HG03565 (cell line): ENCODE measurements around the gene PXN.
"Not testable (repeated sequence)": the region's sequence is repeated elsewhere in the genome, so short reads cannot be mapped to it uniquely, and the experiment has no call there.

Experiments used
- ATAC-seq: cut with Tn5 transposase; IDR thresholded peaks from one replicate; pipeline ENCODE4 v1.9.1; 2021; ENCODE audit warnings: mild to moderate bottlenecking, moderate library complexity; ENCODE audit not compliant: unreplicated experiment

PXN gene

DNA sequence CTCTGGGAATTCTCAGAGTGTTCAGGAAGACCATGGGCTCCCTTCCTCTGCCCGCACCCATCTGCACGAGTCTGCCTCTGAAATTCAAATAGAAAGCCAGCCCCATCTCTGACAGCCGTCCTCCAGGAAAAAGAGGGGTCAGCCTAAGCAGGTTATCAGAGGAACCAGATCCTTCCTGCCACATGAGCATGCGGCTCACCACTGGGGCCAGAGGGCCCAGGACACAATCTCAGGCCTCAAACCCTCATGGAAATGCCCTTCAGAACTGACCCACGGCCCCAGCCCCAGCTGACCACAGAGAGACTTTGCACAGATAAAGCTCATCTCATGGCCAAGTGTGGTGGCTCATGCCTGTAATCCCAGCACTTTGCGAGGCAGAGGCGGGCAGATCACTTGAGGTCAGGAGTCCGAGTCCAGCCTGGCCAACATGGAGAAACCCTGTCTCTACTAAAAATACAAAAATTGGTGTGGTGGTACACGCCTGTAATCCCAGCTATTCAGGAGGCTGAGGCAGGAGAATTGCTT is 23.2 kb downstream of the PXN start:
- ATAC-seq: no peak

DNA sequence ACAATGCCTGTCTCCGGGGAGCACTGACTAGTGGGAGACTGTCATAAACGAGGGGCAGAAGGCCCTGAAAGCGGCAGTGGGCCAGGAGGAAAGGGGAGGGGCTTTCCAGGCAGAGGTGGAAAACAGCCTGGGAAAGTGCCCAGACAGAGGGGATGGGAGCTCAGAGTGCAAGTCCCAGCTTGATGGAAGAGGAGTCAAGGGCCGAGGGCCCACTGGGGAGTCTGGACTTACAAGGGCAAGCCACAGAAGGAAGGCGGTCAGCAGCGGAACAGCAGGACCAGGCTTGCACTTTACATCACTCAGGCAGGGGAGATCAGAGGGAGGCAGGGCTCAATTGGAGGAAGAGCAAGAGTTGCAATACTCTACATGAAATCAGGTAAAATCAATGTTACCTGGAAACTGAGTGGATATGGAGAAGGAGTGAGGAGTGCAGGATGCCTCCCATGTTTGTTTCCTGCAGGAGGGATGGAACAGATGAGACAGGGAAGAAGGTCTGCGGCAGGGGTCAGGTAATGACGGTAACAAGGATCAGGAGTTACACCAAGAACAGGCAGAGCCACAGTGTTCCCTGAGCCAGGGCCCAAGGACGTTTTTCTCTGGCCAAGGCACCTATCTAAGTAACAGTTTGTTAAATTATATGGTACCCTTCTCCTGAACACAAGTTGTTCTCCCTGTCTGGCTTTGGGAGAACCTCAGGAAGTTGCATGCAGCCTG is 23.8 kb downstream of the PXN start:
- no peak for ATAC-seq

DNA sequence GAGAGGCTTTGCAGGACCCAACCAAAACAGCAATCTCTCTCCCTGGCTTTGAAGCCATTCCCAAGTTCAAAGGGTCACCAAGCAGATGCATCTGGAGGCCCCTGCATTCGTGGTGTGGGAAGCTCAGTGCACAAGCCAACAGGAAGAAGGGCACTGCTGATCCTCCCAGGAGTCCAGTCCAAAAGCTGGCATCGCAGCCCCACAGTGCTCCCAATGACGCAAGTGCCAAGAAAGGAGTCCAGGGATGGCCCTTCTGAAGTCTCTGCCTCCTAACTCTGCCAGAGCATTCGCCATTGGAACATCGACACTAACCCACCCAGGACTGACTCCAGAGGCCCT is 25.1 kb downstream of the PXN start:
- ATAC-seq: no peak

DNA sequence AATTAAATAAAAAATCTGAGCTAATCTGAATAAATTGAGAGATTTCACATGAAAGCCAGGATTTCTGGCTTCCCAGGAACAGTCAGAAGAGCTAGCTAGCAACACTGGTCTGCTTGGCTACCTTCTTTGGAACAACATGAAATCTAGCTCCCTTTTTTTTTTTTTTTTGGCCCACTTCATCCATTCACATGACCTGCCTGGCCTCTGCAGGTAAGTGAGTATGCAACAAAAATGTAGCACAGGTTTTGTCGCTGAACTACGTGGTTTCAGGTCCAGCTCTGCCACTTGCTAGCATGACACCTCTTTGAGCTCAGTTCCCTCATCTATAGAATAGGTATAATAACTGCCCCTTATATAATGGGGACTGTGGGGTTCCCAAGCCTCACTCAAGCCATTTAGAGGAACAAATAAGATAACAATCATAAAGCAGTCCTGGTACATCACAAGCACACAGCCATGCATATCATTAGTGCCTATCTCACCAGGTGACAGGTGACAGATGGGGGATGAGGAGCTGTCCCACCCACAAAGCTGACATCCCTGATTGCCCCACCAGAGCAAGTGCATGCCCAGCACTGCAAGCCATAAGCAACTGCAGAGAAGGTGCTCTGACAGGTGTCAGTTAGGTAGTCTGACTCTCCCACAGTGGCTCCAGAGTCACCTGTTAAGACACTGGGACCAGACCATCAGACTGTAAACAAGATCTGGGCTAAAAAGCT is 25.6 kb downstream of the PXN start:
- no peak for ATAC-seq

DNA sequence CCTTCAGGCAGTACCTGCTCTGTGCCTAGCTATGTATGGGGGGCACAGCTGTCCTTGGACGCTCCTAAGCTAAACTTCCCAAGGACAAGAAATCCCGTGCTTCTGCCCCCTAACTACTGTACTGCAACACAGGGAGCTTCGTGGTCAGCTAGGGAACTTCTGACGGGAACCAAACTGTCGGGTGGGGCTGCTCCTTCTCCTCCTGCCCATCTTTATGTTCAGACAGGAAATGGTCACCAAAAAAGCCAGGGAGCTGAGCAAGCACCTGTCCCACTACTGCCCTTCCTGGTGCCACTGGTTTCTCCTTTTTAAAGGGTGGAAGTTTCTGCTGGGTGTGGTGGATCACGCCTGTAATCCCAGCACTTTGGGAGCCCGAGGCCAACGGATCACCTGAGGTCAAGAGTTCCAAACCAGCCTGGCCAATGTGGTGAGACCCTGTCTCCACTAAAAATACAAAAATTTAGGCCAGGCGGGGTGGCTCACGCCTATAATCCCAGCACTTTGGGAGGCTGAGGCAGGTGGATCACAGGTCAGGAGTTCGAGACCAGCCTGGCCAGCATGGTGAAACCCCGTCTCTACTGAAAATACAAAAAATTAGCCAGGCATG is 26.6 kb downstream of the PXN start:
- ATAC-seq: no peak

DNA sequence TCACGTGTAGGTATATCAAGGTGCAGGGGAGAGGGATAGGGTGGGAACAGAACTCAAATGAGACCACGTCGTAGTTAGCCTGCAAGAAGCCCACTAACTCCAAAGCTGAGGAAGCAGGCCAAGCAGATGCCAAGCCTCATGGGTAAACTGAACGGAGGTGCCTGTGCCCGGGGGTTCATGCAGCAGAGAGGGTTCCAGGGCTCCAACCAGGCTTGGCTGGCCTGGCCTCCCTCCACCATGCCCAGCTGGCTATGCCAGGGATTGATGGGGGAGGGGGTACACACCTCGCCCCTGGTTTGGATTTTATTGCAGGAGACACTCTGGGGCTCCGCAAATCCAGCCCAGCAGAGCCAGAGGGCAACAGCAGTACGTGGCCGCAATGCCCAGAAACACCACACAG is 27.3 kb downstream of the PXN start:
- no peak for ATAC-seq

DNA sequence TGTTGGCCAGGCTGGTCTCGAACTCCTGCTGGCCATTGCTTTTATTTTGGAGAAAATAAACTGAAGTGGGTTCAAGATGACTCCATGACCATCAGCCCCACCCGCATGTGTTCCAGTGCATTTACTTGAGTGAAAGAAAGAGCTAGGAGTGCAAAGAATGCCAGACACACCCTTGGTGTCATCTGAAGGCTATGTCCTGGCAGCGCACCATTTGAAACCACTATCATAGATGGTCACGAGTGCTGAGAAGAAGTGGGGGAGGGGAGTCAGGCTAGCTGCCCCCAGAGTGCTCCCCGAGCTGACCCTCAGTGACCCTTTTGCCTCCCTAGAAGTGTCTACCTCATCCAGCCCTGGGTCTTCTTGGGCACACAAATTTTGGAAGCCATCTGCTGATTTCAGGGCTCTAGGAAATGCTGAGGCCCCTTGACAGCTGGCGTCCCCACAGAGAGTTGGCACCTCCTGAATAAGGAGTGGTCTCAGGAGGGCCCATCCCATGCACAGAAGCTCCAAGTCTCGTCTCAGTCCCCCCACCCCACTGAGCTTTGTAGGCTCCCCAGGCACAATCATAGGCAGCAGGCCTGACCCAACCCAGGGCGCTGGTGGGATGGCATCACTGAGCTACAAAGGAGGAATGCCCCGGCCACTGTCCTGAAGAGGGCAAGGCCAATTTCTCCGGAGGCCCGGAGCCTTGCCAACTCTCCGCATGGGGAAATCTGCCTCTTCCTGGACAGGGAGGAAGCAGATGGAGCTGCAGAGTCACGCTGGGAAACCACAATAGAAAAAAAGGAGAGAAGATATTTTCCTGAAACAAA is 28.0 kb downstream of the PXN start:
- no peak for ATAC-seq

DNA sequence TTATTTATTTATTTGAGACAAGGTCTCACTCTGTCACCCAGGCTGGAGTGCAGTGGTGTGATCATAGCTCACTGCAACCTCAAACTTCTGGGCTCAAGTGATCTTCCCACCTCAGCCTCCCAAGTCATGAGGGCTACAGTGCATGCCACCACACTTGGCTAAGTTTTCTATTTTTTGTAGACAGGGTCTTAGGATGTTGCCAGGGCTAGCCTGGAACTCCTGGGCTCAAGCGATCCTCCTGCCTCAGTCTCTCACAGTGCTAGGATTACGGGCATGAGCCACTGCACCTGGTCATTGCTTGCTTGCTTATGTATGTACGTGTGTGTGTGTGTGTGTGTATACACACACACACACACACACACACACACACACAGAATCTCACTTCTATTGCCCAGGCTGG is 28.7 kb downstream of the PXN start:
- not testable (repeated sequence) for ATAC-seq

DNA sequence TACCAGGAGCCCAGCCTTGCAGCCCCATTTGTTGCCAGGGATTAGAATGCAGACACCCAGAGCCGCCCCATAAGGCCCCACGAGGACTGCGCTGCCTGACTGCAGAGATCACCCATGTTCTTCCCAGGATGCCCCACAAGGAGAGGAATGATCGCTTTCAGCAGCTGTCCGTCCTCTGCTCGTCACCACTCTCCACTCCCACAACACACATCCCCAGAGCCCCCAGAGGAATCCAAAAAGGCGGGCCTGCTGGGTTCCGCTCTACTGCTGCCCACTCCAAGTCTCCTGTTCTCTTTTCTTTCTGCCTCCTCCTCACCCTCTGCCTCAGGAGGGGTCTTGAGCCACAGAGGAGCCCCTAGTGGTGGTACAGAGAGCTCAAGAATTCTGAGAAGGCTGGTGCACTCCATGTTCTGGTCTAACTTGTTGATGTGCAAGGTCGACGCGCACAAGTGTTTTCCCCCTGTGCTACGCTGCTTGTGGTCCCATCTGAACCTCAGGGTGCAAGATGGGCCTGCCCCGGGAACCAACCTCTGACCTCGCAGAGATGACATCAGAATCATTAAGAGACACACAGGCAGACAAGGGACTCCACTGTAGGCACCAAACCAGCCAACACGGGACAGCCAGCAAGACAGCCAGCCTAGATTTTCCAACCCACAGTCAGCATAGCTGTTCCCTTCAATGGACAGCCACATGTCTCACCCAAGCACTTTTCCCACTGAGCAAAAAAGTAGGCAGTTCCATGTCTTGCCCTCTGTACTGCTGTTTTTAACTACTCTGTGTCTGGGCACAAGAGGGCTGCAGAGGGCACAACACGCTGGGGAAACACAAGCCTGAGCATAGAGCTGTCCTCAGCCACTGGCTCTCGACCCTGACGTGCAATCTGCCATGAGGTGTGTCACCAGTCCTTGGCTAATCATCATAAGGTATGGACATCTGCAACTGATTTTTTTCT is 29.9 kb downstream of the PXN start:
- ATAC-seq: no peak

DNA sequence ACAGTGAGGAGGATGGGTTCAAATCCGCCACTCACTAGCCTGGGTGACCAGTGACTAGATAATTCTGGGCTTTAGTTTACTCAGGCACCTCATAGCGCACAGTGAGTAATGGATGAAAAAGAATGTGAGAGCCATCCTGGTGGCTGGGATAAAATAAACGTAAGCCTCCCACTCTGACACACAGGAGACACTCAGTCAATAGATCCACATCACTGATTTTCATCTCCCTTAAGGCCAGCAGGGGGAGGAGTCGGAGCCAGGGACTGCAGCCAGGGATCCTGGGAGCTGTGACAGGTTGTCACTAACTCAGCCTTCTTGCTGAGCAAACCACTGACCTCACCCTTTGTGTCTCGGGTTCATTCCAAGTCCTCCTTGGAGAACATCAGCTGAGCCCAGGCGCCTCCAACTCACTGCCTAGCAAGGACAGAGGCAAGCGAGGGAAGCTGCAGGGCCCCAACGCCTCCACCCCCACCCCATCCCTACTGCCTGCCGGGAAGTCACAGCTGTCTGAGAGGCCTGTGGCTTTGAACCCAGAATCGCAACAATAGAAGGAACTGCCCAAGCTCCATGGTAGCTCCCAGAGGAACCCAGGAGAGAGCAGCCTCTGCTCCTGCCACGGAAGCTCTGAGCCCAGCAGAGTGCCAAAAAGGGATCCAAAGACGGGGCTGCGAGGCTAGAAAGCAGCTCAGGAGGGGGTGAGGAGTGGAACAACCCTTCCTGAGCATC is 30.7 kb downstream of the PXN start:
- no peak for ATAC-seq

DNA sequence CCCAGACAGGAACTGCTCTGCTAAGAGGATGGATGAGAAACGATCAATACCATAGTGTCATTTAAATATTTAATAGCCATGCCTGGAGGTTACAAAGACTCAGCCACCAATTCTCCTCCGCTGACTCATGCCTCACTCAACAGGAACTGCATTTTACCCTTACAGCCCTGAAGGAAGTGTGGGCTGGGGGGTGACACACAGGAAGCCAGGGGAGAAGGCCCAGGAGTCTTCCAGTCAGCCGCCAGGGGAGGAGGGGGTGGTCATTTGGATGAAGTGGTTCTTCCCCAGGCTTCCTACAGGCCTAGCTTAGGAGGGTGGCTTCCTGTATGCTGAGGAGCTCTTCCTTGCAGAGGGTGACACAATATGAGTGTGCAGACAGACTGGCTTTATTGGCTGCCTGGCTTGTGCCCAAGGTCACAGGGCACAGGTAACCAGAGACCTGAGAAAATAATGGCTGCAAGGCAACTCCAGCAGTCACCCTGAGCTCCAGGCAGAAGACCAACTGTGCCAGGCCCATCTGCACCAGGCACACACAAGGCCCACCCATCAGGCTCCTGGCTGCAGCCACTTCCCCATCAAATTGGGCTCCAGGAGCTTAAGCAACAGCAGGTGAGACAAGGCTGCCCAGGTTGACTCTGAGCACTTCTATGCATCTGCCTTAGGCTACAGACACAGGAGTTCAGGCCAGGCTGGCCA is 34.1 kb downstream of the PXN start:
- ATAC-seq: no peak

DNA sequence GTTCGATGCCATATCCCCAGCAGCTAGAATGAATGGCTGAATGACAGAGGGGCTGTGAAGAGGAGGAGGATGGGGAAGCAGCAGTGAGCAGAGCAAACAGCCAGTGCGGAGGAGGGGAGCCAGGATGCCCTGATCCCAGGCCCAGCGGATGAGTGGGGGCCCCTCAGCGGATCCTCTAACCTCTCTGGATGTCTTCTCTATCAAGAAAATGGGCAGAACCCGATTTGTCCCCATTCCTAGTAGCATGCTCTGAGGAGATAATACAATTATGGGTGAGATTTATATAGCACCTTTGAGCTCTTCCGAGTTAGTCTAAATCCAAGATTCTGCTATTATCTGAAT is 34.6 kb downstream of the PXN start:
- ATAC-seq: no peak

DNA sequence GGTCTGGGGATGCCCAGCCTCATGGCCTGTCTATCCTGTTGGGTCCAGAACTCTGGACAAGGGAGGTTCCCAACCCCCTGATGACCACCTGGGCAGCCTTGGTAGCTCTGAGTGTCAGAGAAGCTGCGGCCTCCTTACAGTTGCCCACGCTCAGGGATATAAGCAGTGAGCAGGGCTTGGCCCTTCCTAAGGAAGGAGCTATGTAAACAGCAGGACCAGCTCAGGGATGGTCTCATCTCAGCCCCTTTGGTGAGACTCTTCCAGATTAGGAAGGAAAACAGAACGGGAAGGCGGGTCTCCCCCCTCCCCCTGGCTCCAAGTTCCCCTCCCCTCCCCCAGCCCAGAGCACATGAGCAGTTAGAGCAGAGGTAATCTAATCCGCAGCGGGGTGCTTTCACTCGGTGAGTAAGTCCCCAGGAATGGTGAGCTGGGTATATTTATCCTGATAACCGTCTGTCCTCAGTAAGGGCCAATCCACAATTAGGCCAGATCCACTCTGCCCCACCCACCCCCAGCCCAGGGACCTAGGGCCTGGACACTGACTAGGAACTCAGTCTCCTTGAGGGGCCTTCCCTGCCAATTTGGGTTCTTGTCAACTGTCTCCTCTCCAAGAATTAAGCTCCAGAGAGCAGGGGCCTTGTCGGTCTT is 35.1 kb downstream of the PXN start:
- ATAC-seq: no peak

DNA sequence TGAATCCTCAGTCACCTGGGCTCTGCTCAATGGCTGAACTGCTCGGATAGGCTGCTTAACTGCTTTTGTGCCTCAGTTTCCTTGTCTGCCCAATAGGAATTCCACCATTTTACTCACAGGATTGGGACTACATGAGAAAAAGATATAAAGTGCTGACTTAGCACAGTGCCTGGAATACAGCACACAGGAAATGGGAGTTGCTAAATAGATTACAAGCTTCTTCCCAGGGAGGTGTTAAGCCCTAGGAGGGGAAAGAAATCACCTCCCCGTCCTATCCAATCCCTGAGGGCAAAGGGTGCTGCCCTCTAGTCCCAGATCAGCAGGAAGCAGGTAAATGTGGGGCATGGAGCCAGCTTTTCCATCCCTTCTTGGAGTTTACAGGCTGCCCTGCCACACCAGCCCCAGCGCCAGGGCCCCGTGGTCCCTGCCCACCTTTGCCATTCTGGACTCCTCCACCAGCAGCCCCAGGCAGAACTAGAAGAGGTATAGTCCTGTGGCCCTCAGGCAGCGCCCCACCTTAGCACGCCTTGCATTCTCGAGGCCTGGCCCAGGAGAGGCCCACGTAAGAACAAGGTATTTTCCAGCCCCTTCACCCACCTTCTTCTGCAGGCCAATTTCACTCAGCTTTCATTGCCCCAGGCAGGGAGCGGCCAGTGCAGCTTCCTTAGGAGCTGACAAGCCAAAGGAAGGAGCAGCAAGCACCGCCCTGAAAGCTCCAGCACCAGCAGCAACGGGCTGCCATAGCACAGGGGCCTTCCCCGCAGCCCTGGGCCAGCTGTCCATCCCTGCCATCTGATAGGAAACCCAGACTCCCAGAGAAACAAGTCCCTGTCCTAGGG is 35.8 kb downstream of the PXN start:
- no peak for ATAC-seq

DNA sequence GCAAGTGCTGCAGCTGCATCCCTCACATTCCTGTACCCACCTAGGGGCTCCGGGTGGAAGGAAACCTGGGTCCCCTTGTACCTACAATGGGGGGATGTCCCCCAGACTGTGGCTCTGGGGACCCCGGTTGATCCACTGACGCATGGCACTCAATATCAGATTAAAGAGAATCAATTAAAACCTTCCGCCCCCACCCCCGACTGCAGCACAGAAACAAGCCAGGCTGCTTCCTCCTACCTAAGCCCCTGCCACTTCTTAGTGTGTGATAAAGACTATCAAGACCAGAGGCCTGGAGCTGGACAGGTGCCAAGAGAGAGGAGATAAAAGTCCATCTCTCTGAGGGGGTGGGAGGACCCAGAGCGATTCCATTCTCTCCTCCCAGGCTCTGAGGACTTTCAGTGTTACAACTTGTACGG is 36.5 kb downstream of the PXN start:
- ATAC-seq: no peak

DNA sequence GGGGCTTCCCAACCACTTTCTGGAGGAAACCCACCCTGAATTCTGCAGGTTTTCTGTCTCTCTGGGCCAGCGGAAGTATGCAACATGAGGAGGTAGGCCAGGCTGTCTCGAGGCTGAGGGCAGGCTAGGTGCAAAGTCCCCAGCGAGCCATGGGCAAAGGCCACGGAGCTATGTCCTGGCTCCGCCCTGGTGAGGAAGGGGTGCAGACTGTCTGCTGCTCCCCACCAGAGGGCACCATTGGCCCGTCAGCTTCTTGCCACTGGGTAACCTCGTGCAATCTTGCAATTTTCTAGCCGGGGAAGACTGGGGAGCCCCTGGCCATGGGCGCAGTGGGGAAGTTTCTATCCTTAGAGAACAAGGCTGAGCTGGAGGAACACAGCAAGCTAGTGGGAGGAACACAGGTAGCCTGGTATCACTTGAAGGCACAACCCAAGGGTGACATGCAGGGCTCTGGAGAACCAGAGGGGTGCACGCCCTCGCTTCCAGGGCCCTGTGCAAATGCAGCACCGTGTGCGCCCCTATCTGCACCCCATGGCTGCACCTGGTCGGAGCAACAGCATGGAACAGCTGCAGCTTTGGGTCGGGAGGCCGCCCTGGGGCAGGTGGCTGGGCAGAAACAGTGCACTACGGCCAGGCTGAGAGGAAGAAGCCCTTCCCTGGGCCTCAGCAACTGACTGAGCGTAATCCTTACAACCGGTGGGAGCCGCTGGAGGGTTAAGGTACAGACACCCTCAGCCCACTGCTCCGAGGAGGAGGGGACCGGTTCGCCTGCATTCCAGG is 37.0 kb downstream of the PXN start:
- ATAC-seq: peak; percentile 62

DNA sequence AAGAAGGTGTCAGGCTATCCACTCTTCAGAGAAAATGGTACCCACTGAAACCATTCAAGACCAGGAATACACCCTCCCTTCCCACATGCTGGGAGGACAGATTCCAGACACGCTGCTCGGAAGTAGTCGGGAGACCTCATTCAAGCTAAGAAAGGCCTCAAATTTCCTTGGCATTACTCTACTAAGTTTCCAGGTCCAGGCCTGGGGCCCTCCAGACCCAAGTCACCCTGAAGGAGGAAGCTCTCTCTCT is 37.6 kb downstream of the PXN start:
- no peak for ATAC-seq
